Cerebellar nuclear complex (tissue), 1 donor: ENCODE data around the gene GID8.

Source experiments
- DNase-seq, 2 experiments: peaks; one replicate each; lab custom pipeline; 2025; lab: John Stamatoyannopoulos, UW

The GID8 gene

DNA sequence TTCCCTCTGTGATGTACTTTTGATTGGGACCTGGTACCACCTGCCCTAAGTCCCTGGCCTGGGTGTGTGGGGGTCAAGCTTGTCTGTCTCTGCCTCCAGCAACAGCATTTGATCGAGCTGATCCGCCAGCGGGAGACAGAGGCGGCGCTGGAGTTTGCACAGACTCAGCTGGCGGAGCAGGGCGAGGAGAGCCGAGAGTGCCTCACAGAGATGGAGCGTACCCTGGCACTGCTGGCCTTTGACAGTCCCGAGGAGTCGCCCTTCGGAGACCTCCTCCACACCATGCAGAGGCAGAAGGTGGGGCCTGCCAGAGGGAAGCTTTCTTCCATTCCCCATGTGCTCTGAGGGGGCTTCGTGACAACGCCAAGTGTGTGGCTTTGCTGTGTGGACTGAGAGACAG lies 5.4 kb downstream of the GID8 start:
- no peak for DNase-seq

DNA sequence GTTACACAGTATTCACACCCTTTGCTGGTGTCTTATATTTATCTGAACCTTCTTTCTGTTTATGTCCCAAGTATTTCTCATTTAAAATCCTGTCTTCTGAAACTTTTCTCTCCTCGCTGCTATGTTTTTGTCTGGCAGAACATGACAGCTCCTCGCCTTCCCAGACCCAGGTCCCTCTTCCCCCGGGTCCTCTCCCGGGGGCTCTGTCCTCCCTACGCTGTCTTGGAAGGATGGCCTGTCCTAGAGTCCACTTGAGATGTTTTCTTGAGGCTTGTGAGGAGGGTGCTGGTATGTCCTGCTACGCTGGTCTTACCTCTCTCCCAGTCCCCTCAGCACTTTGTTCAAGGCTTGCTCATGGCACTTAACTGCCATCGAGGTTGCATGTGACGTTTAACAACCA lies 6.2 kb downstream of the GID8 start:
- DNase-seq, result no peak

DNA sequence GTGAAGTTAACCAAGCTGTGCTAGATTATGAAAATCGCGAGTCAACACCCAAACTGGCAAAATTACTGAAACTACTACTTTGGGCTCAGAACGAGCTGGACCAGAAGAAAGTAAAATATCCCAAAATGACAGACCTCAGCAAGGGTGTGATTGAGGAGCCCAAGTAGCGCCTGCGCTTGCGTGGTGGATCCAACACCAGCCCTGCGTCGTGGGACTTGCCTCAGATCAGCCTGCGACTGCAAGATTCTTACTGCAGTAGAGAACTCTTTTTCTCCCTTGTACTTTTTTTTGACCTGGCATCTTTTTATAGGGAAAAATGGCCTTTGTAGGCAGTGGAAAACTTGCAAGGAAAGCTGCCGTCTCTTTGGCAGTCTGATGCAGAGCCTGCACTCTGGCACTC lies 6.8 kb downstream of the GID8 start:
- DNase-seq, result no peak

DNA sequence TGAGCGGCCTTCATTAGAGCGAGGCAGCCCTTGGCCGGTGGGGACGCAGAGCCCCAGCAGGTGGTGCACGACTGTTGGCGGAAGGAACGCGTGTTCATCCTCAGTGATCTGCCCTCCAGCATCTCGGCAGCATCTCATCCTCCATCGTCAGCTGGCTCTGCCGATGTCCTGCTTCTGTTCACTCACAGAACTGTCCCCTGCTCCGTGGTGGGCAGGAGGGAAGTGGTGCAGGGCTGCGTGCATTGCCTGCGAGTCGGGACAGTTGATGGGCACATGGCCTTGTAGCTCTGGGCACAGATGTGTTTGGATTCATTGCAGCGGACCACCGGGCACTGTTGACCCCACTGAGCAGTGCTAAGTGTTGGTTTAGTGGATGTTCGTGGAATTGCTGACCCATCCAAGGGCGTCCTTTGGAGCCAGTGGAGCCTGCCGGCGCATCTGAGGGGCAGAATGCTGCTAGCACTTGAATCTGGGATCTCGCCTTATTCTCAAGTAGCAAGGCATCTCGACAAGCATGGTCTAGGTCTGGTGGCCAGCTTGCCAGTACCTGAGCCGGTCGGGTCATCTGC lies 7.9 kb downstream of the GID8 start:
- DNase-seq, result no peak

DNA sequence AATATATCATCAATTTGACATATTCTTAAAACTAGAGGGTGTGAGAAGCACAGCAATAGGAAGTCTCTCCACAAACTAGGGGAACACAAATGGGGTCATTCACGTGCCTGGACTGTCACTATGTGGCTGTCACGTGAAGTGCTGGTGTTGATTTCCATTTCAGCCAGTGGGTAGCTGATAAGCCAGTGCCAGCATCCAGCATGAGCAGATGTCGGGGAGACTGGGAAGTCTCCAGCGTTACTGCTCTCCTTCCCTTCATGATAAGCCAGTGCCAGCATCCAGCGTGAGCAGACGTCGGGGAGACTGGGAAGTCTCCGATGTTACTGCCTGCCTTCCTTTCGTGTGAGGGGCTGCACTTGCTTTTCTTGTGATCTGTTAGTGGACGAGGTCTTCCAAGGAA lies 9.0 kb downstream of the GID8 start:
- no peak for DNase-seq

DNA sequence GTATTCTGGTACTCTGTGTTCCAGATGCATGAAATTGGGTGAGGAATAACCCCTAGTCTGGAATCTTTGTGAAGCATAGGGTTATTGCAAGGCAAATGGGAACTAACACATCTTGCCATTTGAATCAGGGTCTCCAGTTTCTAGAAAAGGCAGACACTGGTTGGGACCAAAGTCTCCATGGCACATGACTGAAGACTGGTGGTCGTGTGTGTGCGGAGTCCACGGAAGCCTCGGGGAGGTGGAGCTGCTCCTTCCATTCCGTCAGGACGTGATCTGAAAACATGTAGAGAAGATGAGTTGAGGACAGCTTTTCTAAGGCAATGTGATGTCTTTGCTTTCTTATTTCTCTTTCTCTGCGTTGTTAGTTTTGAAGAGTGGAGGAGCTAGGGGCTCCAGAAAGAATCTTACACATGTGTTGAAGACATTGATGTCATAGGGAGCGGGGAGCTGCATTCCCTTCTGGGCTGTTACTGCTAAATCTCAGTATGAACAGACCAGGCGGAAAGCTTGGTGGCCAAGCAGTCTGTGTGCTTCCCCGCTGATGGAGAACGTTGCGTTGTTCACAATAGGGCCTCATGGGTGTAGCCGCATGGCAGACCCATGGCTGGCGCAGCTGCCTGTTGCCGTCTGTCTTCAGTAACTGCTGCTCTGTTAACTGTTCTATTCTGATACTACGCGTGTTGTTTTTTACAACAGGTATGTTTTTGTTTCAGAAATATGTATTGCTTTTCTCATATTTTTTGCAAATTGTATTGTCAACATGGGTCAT lies 9.8 kb downstream of the GID8 start:
- DNase-seq, result no peak

DNA sequence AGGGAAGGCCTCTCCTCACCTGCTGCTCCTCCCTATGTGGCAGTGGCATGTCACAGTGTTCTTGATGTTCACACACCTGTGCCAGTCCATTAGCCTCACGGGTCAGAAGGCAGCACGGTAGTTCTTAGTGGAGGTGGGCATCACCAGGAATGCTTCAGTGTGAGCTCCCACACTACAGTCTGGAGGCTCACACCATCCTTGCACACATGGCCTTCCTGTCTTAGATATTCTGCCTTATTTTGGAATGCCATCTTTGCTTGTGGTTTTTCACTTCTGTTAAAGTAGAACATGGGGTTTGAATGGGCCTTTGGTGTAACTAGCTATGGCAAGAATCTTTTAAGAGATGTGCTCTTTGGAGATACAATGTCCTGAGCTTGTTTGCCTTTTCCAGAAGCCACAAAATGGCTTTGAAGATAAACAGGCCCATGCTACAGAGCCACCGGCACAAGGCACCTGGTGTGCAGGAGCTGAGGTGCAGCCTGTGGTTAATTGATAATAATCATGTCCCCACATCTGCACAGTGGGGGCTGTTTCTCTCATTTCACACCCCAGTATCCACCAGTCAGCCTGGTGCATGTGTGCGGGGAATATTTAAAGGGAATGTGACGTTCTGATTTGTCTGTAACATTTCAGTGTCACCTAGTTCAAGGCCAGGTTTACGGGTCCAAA lies 11.3 kb downstream of the GID8 start:
- no peak for DNase-seq

DNA sequence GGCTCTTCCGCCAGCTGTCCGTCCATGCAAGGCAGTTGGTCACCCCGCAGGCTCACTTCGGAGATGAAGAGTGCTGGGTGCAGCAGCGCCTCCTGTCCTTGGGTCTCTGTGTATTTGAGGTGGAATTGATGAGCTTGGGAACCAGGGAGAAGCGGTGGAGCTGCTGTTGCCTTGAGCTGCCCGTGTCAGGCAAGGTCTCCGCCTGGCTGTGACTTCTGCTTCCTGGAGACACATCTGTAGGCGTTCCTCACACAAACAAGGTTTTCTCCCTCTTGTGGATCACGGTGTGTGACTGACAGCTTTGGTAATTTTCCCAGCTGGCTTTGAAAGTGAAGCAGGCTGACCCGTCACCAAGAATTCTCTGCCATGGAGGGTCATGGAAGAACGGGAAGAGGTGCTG lies 12.0 kb downstream of the GID8 start:
- no peak for DNase-seq

DNA sequence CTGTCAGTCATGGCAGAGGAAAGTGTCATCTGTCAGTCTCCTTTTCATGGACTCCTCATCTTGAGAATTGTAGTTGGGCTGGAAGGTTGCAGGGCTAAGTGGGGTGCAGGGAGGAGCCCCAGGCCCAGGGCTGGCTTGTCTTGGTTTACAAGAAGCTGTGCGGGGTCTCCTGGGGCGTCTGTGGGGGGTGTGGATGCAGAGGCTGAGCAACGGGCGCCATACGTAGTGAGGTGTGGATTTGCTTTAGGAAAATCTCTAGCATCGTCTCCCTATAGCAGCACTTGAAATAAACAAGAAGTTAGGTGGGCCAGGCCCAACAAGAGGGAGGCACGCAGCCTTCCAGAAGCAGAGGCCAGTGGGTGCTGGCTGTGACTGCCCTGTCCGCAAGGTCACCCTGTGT lies 12.8 kb downstream of the GID8 start:
- no peak for DNase-seq

DNA sequence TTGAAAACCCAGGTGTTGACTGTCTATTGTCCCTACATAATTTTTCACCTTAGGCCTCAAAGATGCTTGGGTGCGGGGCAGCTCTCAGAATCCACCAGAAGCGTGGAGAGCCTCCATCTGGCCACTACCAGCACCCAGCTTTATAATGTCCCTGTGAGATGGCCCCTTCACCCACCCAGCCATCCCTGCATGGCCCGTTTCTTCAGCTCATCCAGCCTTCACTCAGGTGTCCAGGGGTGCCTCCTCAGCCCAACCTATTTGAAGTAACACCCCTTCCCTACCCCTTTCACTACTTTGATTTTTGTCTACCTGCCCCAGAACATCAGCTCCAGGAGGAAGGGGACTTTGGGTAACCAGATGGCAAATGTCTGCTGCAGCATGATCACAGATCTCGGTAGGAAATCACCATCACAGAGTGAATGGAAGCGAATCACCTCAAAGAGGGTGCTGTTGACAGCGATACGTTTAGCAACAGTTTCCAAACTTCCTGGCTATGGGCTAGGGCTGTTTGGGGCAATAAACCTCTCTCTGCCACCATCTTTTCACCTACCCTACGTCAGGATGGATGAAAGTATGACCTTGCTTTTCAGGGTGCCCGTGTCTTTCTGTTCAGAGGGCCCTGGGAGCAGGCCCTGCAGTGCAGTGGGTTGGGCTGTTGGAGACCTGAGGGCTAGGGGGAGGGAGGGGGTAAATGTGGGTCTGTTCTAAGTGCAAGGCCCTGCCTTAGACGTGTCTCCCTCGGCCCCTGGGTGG lies 13.4 kb downstream of the GID8 start:
- no peak for DNase-seq

DNA sequence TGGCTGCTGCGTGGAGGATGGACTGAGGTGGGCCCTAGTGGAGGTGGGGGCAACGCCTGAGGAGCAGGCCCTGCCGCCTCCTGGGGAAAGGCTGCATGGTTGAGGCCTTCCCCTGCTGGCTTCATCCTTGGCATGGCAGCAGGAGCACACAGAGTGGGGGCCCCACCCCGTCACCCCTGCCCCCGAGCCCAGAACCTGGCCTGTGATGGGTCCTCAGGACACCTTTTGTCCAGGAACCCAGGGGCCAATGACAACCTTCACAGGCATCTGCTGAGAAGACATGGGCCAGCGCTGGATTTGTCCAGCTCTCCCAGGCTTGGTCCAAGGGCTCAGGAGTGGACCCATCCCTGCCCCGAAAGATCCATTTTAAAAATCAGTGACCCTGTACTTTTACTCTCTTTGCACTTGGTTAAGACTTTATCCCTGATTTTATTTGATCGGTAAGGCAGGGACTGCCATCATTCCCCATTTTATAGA lies 14.0 kb downstream of the GID8 start:
- DNase-seq, result no peak

DNA sequence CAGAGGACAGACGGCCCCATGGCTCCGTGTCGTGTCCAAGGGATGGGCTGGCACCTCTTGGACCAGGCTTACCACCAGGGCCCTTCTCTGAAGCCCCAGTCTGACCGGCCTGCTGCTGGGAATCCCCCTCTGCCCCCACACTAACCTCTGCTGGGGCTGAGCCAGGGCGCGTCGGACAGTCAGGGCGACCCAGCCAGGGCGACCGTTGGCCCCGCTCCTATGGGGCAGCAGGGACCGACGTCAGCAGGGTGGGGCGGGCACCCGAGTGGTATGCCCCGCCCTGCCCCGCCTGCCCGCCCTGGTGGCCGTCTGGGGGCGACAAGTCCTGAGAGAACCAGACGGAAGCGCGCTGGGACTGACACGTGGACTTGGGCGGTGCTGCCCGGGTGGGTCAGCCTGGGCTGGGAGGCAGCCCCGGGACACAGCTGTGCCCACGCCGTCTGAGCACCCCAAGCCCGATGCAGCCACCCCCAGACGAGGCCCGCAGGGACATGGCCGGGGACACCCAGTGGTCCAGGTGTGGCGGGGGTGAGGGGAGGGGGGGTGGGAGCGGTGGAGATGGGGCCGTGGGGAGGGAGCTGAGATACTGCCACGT lies 14.5 kb downstream of the GID8 start, which contains the start of gene SLC17A9:
SLC17A9 (plus strand) TSS at position 337 of the 595 bp plus-strand sequence; CDS start at position 459, 122 bp downstream.
- DNase-seq, result no peak

DNA sequence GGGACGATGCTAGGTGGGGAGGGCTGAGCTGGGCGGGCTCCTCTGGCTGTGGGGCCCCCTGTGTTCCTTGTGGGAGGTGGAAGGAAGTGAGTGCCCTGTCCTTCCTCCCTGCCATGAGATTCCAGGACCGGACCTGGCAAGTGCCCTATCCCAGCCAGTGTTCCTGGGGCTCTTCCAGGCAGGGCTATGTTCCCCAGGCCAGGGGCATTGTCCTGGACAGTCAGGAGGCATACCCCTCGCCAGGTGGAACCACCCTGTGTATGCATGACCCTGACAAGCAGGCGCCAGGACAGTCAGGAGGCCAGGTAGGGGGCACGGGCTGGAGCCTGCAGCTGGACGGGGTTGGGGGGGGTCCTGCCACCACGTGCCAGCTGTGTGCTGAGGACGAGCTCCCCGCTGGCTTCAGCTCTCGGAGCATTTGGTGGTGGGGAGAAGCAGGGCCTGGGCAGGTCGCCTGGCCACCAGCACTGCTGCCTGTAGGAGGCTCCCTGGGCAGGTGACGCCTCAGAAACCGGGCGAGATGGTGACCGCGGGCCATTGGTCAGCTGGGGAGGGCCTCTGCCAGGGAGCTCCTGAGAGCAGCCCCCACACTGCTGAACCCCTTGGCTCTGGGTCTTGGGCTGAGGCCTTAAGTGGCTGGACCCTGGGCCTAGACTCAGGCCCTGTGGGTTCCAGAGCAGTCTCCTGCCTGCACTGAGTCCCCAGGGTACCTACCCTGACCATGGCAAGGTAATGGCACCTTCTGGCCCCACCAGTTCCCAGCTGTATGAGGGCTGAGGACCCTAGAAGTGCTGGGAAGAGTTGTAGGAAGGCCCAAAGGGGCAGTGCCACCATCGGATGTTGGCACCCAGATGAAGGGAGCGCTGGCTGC lies 15.3 kb downstream of the GID8 start:
- DNase-seq, result no peak

DNA sequence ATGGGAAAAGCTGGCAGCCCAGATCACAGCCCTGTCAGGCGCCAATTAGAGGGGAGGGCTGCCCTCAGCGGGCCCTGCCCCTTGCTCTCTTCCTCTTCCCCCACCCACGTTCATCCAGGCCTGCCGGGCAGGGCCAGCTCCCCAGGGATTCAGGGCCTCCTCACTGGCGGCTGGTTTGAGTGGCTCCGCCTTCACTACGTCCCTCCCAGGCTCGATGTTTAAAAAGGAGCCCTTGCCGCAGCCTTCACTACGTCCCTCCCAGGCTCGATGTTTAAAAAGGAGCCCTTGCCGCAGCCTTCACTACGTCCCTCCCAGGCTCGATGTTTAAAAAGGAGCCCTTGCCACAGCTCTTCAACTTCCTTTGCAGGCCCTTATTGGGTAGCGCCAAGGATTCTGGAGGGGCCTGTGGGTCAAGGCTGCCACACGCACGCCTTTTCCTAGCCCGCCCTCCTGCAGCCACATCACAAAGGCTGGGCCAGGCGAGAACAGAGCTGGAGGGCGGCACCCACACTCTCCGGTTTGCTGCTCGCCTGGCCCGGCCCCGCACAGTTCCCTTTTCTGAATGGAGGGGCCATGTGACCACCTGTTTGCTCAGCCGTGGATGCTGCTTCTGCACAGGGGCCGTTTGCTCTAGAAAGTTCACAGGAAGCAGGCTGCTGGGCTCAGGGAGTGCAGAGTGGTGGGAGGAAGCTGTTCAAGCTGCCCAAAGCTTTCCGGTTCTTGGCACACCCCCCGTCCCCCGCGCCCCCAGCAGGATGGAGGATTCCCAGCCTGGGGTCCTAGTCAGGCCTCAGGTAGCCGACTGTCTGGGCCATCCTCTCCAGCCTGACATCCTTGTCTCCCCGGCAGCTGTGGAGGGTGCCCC lies 16.1 kb downstream of the GID8 start:
- DNase-seq, result no peak

DNA sequence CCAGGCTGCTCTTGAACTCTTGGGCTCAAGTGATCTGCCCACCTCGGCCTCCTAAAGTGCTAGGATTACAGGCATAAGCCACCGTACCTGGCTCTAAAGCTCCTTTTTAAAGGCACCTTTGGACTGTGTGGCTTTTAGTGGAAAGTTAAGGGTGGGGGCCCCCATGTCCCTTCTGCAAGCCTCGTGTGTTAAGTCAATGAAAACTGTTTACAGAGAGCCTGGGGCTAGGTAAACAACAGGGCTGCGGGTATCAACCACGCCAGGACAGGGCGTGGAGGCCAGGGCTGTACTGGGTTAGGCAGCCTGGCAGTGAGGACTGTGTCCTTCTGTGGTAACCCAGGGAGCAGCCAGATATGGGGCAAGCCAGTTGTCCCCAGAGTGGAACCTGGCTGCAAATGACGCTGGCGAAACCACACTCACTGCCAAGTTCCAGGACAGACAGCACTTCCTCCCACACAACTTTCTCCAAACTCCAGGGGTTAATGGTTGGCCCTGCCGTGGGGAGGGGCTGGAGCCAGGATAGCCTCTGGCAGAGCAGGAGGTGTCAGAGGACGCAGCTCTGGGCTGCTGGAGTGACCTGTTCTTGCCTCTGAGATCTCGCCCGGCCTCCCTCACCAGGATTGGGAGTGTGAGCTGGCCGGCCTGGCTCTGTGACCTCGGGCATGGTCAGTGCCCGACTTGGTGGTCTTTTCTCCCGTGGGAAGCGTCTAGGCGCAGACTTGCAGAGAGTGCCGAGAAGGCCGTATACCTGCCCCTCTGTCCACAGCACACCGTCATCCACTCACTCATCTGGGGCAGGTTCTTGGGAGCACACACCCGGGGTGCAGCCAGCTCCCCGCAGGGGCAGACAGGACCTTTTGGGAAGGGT lies 17.8 kb downstream of the GID8 start:
- DNase-seq, result no peak

DNA sequence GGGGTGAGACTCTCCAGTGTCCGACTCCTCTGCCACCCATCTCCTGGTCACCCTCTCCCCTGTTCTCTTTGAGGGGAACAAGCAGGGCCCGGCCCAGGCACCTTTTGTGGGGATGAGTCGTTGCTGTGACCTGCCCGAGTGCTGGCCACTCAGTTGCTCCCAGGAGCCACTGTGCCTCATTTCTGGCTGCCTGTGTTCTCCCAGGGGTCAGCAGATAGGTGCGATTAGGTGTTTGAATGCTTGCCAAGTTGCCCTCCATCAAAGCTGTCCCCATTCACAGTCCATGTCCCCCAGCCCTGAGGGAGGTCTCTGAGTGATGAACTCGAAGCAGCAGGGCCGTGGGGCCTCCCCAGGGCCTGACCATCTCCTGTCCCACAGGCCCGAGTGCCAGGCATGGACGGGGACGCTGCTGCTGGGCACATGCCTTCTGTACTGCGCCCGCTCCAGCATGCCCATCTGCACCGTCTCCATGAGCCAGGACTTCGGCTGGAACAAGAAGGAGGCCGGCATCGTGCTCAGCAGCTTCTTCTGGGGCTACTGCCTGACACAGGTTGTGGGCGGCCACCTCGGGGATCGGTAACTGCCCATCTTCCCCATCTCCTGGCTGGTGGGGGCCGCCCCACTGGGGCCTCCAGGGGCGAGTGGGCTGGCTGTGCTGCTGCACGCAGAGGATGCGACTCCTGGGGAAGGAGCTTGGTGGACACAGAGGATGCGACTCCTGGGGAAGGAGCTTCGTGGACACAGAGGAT lies 18.6 kb downstream of the GID8 start:
- no peak for DNase-seq

DNA sequence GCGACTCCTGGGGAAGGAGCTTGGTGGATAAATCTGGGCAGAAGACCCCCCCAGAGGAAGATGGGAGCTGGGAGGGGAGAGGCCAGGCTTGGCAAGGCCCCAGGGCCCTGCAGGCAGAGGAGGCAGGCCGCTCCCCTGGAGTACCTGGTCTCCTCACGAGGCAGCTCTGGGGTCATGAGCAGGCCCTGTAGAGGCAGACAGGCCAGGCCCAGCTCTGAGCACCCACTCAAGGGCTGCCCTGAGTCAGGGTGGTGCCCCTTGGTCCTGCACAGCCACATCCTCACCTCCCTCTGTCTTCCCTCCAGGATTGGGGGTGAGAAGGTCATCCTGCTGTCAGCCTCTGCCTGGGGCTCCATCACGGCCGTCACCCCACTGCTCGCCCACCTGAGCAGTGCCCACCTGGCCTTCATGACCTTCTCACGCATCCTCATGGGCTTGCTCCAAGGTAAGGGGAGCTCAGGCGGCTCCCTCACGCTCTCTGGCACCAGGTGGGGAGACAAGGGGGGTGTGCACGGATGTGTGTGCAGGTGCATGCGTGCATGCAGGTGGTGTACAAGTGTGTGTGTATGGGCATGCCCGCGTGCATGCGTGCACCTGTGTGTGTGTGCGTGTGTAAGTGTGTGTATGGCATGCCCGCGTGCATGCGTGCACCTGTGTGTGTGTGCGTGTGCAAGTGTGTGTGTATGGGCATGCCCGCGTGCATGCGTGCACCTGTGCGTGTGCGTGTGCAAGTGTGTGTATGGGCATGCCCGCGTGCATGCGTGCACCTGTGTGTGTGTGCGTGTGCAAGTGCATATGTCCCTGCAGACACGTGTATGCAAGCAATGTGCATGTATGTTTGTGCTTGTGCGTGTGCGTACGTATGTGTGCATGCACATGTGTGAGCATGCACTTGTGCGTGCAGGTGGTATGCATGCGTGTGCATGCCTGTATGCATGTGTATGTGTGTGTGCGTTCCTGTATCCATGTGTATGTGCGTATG lies 19.5 kb downstream of the GID8 start:
- no peak for DNase-seq
